Duodenal mucosa (tissue), 2 donors: Measurements from ENCODE around the gene IQGAP3.

Experiments used
- H3K27ac ChIP-seq: one replicate; pipeline ENCODE4 v1.7.0; 2013; ENCODE audit warnings: low read depth, low read length
- H3K27me3 ChIP-seq, 2 donors: one replicate each; pipeline ENCODE4 v1.7.0; 2013; ENCODE audit warnings: low read length in 2 of 2, control low read depth in 1 of 2; ENCODE audit not compliant: insufficient read depth in 2 of 2, control insufficient read depth in 1 of 2
- H3K36me3 ChIP-seq, 2 donors: one replicate each; pipeline ENCODE4 v1.7.0; 2013; ENCODE audit warnings: low read length in 2 of 2, control low read depth in 1 of 2; ENCODE audit not compliant: insufficient read depth in 2 of 2, control insufficient read depth in 1 of 2
- H3K4me1 ChIP-seq, 2 donors: one replicate each; pipeline ENCODE4 v1.7.0; 2013; ENCODE audit warnings: low read length in 2 of 2, control low read depth in 1 of 2; ENCODE audit not compliant: insufficient read depth in 2 of 2, control insufficient read depth in 1 of 2
- H3K4me3 ChIP-seq, 2 donors: one replicate each; pipeline ENCODE4 v1.7.0; 2013; ENCODE audit warnings: low read length in 2 of 2, low read depth in 1 of 2
- H3K9ac ChIP-seq, 2 donors: one replicate each; pipeline ENCODE4 v1.7.0; 2013; ENCODE audit warnings: low read length in 2 of 2, low read depth in 1 of 2
- H3K9me3 ChIP-seq, 2 donors: one replicate each; pipeline ENCODE4 v1.7.0; 2013; ENCODE audit warnings: low read length in 2 of 2, control low read depth in 1 of 2; ENCODE audit not compliant: control insufficient read depth in 1 of 2

Gene IQGAP3

GRCh38 chr1:156505679-156506298 lies 66.6 kb downstream of the IQGAP3 start:
- Histone ChIP-seq H3K9me3 (no peaks in the 10 kb centered on the region), H3K9ac (peak overlapping the region; percentile 28 to 44), H3K27me3 (no peaks in the 10 kb centered on the region), H3K27ac (peak overlapping the region; percentile 99), H3K4me3 (peak overlapping the region; percentile 19 to 59), H3K36me3 (no peaks in the 10 kb centered on the region), H3K4me1 (peaks cover 53 to 63% of the 10 kb centered on the region in 2 donors)

GRCh38 chr1:156504821-156505678 lies 67.3 kb downstream of the IQGAP3 start:
- Histone ChIP-seq H3K9me3 (no peaks in the 10 kb centered on the region), H3K4me1 (peaks cover 51 to 56% of the 10 kb centered on the region in 2 donors), H3K27me3 (no peaks in the 10 kb centered on the region), H3K27ac (peak overlapping the region; percentile 99), H3K36me3 (no peaks in the 10 kb centered on the region), H3K9ac (peak overlapping the region; percentile 70 to 82), H3K4me3 (peak overlapping the region; percentile 19 to 59)

- peak overlapping the region; percentile 19 to 59 for H3K4me3 ChIP-seq
- H3K27me3 ChIP-seq, result no peaks in the 10 kb centered on the region
- H3K27ac ChIP-seq, result peak overlapping the region; percentile 99
- H3K36me3 ChIP-seq, result no peaks in the 10 kb centered on the region
- H3K9me3 ChIP-seq, result no peaks in the 10 kb centered on the region
- peaks cover 50 to 56% of the 10 kb centered on the region in 2 donors for H3K4me1 ChIP-seq
- H3K9ac ChIP-seq, result peak overlapping the region; percentile 70 to 82
These were observed 67.9 kb downstream of the IQGAP3 start for GRCh38 chr1:156504438-156504813.

GRCh38 chr1:156503698-156504437 lies 68.5 kb downstream of the IQGAP3 start:
- peak overlapping the region; percentile 70 to 82 for H3K9ac ChIP-seq
- H3K4me1 ChIP-seq, result peaks cover 49 to 54% of the 10 kb centered on the region in 2 donors
- no peaks in the 10 kb centered on the region for H3K36me3 ChIP-seq
- no peaks in the 10 kb centered on the region for H3K27me3 ChIP-seq
- H3K9me3 ChIP-seq, result no peaks in the 10 kb centered on the region
- H3K4me3 ChIP-seq, result peak overlapping the region; percentile 19 to 33
- H3K27ac ChIP-seq, result peak overlapping the region; percentile 99

DNA sequence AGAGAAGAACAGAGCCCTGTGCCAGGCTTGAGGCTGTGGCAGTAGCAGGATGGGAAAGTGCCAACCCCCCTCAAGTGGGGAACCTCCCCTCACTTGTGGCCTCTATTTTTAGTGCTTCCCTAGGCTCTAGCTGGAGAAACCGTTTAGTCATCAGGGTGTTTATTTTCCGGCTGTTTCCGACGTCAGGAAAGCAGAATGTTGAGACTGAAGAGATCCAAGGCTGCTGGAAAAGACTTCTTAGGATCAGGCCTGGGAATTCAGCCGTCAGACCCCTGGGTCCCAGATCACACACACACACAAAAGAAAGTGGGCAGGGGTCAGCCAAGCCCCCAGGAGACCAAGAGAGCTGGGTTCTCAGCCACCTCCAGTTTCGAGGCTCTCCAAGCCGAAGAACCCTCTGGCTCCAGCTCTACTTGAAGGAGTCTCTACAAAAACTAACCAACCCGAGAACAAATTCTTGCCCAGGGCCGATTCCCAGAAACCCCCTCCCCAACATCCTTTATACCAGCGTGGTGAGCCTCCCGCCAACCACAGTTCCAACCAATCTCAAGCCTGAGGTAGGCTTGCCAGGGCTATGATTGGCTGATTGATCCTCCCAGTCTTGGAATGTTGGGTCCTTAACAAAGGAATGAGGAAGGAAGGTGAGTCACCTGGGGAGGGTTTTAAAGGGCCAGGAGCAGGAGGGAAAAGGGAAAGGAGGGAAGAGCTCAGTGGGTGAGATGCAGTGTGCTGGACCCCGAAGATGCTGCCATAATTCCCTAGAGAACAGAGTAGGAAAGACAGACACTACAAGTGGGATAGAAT lies 69.3 kb downstream of the IQGAP3 start:
- H3K4me3 ChIP-seq, result peak overlapping the region; percentile 19 to 33
- H3K27ac ChIP-seq, result peak overlapping the region; percentile 99
- H3K27me3 ChIP-seq, result no peaks in the 10 kb centered on the region
- peak overlapping the region; percentile 70 to 82 for H3K9ac ChIP-seq
- H3K36me3 ChIP-seq, result no peaks in the 10 kb centered on the region
- H3K9me3 ChIP-seq, result no peaks in the 10 kb centered on the region
- H3K4me1 ChIP-seq, result peaks cover 51 to 55% of the 10 kb centered on the region in 2 donors

GRCh38 chr1:156502391-156502893 lies 69.9 kb downstream of the IQGAP3 start:
- H3K36me3 ChIP-seq, result no peaks in the 10 kb centered on the region
- peak overlapping the region; percentile 99 for H3K27ac ChIP-seq
- peaks cover 52 to 59% of the 10 kb centered on the region in 2 donors for H3K4me1 ChIP-seq
- H3K9me3 ChIP-seq, result no peaks in the 10 kb centered on the region
- H3K27me3 ChIP-seq, result no peaks in the 10 kb centered on the region
- H3K4me3 ChIP-seq, result peak overlapping the region; percentile 12 to 33
- H3K9ac ChIP-seq, result peak overlapping the region; percentile 70 to 82

DNA sequence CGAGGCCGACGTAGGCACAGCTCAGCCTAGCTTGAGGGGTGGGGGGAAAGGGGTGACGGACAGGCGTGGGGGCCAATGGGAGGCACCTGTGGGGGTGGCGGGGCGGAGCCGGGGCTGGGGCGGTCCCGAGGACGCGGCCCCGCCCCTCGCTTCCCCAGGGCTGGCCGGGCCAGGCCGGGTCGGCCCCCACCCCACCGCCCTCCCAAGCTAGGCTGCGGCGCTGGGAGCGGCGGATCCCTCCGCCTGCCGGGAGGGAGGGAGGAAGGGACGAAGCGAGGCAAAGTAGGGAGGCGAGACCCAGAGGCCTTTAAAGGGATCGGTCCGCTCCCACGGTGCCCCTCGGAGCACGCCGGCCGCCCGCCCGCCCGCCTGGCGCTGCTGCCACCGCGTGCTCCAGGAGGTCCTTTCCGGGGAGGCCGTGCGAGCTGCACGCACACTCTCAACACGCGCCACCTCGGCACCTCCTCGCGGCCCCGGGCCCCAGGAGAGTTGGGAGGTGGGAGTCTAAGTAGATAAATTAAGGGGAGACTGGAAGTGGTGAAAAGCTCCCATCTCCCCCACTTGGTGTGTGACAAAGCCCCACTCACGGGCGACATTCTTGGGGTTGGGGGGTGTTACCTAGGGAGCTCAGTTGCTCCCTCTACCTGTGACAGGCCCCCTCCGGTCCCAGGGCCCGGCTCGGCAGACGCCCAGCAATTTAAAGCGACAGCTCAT lies 71.4 kb downstream of the IQGAP3 start:
- H3K27ac ChIP-seq, result peak overlapping the region; percentile 99
- H3K9me3 ChIP-seq, result no peaks in the 10 kb centered on the region
- no peaks in the 10 kb centered on the region for H3K36me3 ChIP-seq
- H3K27me3 ChIP-seq, result no peaks in the 10 kb centered on the region
- peaks cover 64 to 73% of the 10 kb centered on the region in 2 donors for H3K4me1 ChIP-seq
- H3K9ac ChIP-seq, result peak overlapping the region; percentile 82 to 96
- H3K4me3 ChIP-seq, result peak overlapping the region; percentile 87 to 90

DNA sequence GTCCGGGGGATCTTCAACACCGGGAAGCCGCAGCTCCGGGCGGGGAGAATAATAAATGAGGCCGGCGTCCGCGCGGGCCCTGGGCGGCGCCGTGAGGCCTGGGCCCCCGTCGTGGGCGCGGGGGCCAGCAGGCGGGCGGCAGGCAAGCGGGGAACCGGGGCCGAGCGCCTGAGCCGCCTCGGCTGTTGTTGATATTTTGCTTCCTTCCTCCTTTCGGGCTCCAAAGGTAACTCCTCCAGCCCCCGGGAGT lies 71.9 kb downstream of the IQGAP3 start, which contains the start of gene MEF2D:
Gene MEF2D, minus strand, starts transcription at position 233 of the 250 bp plus-strand sequence. CDS start 17,483 bp downstream, outside the sequence.
- Histone ChIP-seq H3K9me3 (no peaks in the 10 kb centered on the region), H3K36me3 (no peaks in the 10 kb centered on the region), H3K27me3 (no peaks in the 10 kb centered on the region), H3K4me1 (peaks cover 63 to 72% of the 10 kb centered on the region in 2 donors), H3K27ac (peak within 1 kb of the TSS; percentile 99), H3K9ac (peak within 1 kb of the TSS; percentile 82 to 96), H3K4me3 (peak within 1 kb of the TSS; percentile 87 to 90)
